Cardiac muscle cell (in vitro differentiated cells and primary cell): ENCODE measurements around the gene INSC. TPM values are rescaled to one million over a fixed set of nuclear protein-coding genes. Genes with fewer than 3 reads are reported as not detected.

ENCODE experiments used
- DNase-seq, 2 donors: peaks; one replicate each; pipeline versions ENCODE4 v3.0.0 to v3.0.0-alpha.2; 2010 to 2017; ENCODE audit warnings: low read depth in 1 of 2, low spot score in 1 of 2
- H3K27ac ChIP-seq: fragments of 200-600 bp; sonication (generic); 2 replicates; pipeline ENCODE4 v1.5.1; 2016
- H3K27me3 ChIP-seq: fragments of 200-600 bp; sonication (generic); 2 replicates; pipeline ENCODE4 v1.6.0; 2016; ENCODE audit warnings: control low read depth
- H3K36me3 ChIP-seq: fragments of 200-600 bp; sonication (generic); 2 replicates; pipeline ENCODE4 v1.5.1; 2016; ENCODE audit warnings: control low read depth
- H3K4me1 ChIP-seq: fragments of 200-600 bp; sonication (generic); 2 replicates; pipeline ENCODE4 v1.8.1; 2017; ENCODE audit warnings: low read depth, mild to moderate bottlenecking, mixed run types
- H3K4me3 ChIP-seq: fragments of 200-600 bp; sonication (generic); 2 replicates; pipeline ENCODE4 v1.5.1; 2016; ENCODE audit warnings: mild to moderate bottlenecking
- H3K9me3 ChIP-seq: fragments of 200-600 bp; sonication (generic); 2 replicates; pipeline ENCODE4 v1.5.1; 2017; ENCODE audit warnings: low read depth, mild to moderate bottlenecking, control low read depth
- polyA plus RNA-seq: library from polyadenylated mRNA; unstranded; fragments of >200 nt; fragmentation: Nextera tagmentation; extraction: Ambion mirVana; gene quantifications from 2 replicates; pipeline ENCODE4 v1.2.1, GENCODE V29; 2016
- total RNA-seq: library from RNA; depleted of rRNA; stranded (reverse); fragments of >200 nt; gene quantifications from 2 replicates; pipeline ENCODE4 v1.2.3, GENCODE V29; 2016
- TF ChIP-seq, protein P1 (sequence below): IDR thresholded peaks from 2 replicates; pipeline ENCODE4 v1.5.1; 2012; ENCODE audit warnings: low read depth, mild to moderate bottlenecking, low read length

Gene INSC
- total and polyA plus RNA-seq, 2 experiments from 2014 or later = not detected

- Histone ChIP-seq H3K27me3 (peaks cover 34% of the 10 kb centered on the region), H3K36me3 (no peaks in the 10 kb centered on the region), H3K4me3 (no peak overlapping the region), H3K9me3 (no peaks in the 10 kb centered on the region), H3K4me1 (no peaks in the 10 kb centered on the region), H3K27ac (no peak overlapping the region)
- DNase-seq = no peak
- TF ChIP-seq, protein P1, sequence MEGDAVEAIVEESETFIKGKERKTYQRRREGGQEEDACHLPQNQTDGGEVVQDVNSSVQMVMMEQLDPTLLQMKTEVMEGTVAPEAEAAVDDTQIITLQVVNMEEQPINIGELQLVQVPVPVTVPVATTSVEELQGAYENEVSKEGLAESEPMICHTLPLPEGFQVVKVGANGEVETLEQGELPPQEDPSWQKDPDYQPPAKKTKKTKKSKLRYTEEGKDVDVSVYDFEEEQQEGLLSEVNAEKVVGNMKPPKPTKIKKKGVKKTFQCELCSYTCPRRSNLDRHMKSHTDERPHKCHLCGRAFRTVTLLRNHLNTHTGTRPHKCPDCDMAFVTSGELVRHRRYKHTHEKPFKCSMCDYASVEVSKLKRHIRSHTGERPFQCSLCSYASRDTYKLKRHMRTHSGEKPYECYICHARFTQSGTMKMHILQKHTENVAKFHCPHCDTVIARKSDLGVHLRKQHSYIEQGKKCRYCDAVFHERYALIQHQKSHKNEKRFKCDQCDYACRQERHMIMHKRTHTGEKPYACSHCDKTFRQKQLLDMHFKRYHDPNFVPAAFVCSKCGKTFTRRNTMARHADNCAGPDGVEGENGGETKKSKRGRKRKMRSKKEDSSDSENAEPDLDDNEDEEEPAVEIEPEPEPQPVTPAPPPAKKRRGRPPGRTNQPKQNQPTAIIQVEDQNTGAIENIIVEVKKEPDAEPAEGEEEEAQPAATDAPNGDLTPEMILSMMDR = no peak
Measured at GRCh38 chr11:15112131-15112541, 2.6 kb upstream of the INSC start.

DNA sequence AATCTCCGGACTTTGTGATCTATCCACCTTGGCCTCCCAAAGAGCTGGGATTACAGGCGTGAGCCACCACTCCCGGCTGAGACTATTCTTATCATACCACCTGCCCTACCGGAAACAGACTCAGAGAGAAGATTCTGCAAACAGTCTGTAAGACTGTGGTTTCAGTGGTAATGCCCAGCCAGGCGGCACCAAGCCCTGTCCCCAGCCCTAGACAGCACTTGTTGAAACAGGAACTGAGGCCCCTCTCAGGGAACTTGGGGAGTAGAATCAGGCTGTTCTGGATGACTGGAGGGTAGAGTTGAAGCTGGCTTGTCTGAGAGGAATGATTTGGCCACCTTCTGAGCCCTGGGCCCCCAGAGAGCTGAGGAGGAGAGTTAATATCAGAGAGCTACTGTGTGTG, 1.3 kb upstream of the INSC start:
- DNase-seq = no peak
- no peak overlapping the region for H3K4me3 ChIP-seq
- no peaks in the 10 kb centered on the region for H3K4me1 ChIP-seq
- TF ChIP-seq, protein P1 = no peak
- H3K27me3 ChIP-seq = peaks cover 34% of the 10 kb centered on the region
- H3K9me3 ChIP-seq = no peaks in the 10 kb centered on the region
- no peak overlapping the region for H3K27ac ChIP-seq
- no peaks in the 10 kb centered on the region for H3K36me3 ChIP-seq

GRCh38 chr11:15115686-15116085, 963 bp downstream of the INSC start:
- Histone ChIP-seq H3K36me3 (no peaks in the 10 kb centered on the region), H3K4me3 (no peak overlapping the region), H3K9me3 (no peaks in the 10 kb centered on the region), H3K4me1 (no peaks in the 10 kb centered on the region), H3K27me3 (peaks cover 34% of the 10 kb centered on the region), H3K27ac (no peak overlapping the region)
- no peak for DNase-seq
- TF ChIP-seq, protein P1 = no peak

DNA sequence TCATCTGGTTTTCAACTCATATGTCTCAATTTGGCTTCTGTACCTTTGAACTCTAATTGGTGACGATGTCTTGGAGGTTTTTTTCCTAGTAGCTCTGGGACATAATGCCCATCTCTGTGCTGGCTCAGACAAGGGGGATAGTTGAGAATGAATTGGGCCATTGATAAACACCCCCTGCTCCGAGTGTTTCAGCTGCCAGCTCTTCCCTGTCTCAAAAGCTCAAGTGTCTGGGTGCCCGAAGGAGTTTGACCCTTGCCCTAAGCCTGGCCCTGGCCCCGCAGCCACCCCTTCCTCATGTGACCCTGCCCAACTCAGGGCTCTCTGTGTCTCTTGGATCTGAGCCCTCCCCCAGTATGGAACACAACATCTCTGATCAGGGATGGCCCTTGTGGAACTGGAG, 3.0 kb downstream of the INSC start:
- H3K9me3 ChIP-seq = no peaks in the 10 kb centered on the region
- no peaks in the 10 kb centered on the region for H3K4me1 ChIP-seq
- H3K27ac ChIP-seq = no peak overlapping the region
- no peak overlapping the region for H3K4me3 ChIP-seq
- peaks cover 34% of the 10 kb centered on the region for H3K27me3 ChIP-seq
- H3K36me3 ChIP-seq = no peaks in the 10 kb centered on the region
- DNase-seq = no peak
- TF ChIP-seq, protein P1 = no peak

DNA sequence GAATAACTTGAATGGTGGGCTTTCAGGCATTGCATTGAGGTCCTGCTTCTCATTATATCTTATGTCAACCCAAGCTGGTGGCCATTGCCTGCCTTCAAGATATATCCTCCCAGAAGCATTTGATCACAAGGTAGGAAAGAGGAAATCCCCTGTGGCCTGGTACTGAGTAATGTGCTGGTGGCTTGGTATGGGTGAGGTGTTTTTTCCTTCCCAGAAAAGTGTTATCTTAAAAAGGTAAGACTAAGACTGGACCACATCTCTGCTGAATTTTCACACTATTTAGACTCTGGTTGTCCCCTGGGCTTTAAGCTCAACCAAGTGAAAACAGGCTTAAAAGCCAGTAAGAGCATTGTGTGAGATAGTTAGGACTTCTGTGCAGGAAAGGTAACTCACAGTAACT, 3.7 kb downstream of the INSC start:
- TF ChIP-seq, protein P1 = no peak
- Histone ChIP-seq H3K9me3 (no peaks in the 10 kb centered on the region), H3K27ac (no peak overlapping the region), H3K4me1 (no peaks in the 10 kb centered on the region), H3K27me3 (peaks cover 31% of the 10 kb centered on the region), H3K4me3 (no peak overlapping the region), H3K36me3 (no peaks in the 10 kb centered on the region)
- no peak for DNase-seq

DNA sequence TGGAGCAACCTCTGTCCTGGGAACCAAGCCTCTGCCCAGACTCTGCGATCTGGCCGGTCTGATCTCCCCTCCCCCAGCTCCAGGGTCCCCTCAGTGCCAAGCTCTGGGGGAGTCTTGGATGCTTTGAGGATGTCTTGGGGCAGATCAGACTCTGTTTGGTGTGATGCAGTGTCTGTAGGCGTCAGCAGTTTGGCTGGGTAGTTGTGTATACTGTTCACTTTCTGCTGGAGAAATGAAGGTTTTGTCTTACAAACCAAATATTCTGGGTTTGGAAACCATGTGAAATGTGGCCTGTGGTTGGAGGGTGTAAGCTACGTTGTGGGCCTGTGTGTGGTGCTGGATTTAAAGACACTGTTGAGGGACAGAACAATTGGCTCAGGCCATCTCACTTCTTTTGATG, 4.6 kb downstream of the INSC start:
- Histone ChIP-seq H3K27me3 (peaks cover 21% of the 10 kb centered on the region), H3K9me3 (no peaks in the 10 kb centered on the region), H3K36me3 (no peaks in the 10 kb centered on the region), H3K4me3 (no peak overlapping the region), H3K27ac (no peak overlapping the region), H3K4me1 (no peaks in the 10 kb centered on the region)
- DNase-seq = no peak
- TF ChIP-seq, protein P1 = no peak
